Measurements from ENCODE around the gene SEPTIN6. TPM values are rescaled to one million over a fixed set of nuclear protein-coding genes. Genes with fewer than 3 reads are reported as not detected.
A peak's percentile ranks its signal among the peaks of the same experiment; 100 is the strongest.

SEPTIN6 gene
- total RNA-seq: 10 to 100 TPM; 12.3 to 27.2 (median 21.4) TPM

GRCh38 chrX:119693040-119693995 lies at the start of gene SEPTIN6:
TSS of gene SEPTIN6 (minus strand) at chrX:119693168. CDS start at chrX:119693105, 63 bp downstream.
- H3K27ac ChIP-seq: peak within 1 kb of the TSS; percentile 71 to 88 (median 80)
- TF ChIP-seq POLR2A (IDR thresholded peaks at IDR 0.05) (peak in 3 of 4 donors; percentile 39 to 74 (median 46)), EP300 (IDR thresholded peaks at IDR 0.05) (no peak), POLR2AphosphoS5 (IDR thresholded peaks at IDR 0.05) (peak in 1 of 2 donors; percentile 79), CTCF (IDR thresholded peaks at IDR 0.05) (peak in 4 of 6 experiments; percentile 30 to 51 (median 45))
- H3K36me3 ChIP-seq: no peaks in the 10 kb centered on the region
- DNase-seq (peak; percentile 76 to 91), ATAC-seq (ENCODE audit: low FRiP score in 2 of 2) (peak; percentile 74 to 91)
- no peaks in the 10 kb centered on the region for H3K9me3 ChIP-seq
- no peaks in the 10 kb centered on the region for H3K27me3 ChIP-seq
- H3K4me1 ChIP-seq: peaks cover 0 to 16% (median 2%) of the 10 kb centered on the region in 4 donors
- WGBS, 2 donors: 29% methylated on average over 47 of the region's 59 CpGs; no CpG with 5 or more reads in 1 of the 2 donors
- peak within 1 kb of the TSS; percentile 11 to 84 (median 67) for H3K4me3 ChIP-seq

GRCh38 chrX:119738742-119739141 lies 45.8 kb upstream of the SEPTIN6 start:
- DNase-seq: no peak

GRCh38 chrX:119736206-119736764 lies 43.3 kb upstream of the SEPTIN6 start:
- Histone ChIP-seq H3K36me3 (no peaks in the 10 kb centered on the region), H3K4me3 (no peak overlapping the region), H3K9me3 (no peaks in the 10 kb centered on the region), H3K27ac (no peak overlapping the region), H3K4me1 (no peaks in the 10 kb centered on the region), H3K27me3 (no peaks in the 10 kb centered on the region)
- DNase-seq (no peak), ATAC-seq (ENCODE audit: low FRiP score in 2 of 2) (no peak)
- whole genome bisulfite sequencing, 2 donors: 81 to 82% methylated on average over 12 of the region's 12 CpGs
- no peak for TF ChIP-seq POLR2A (IDR thresholded peaks at IDR 0.05)
- TF ChIP-seq POLR2AphosphoS5 (IDR thresholded peaks at IDR 0.05): no peak
- no peak for TF ChIP-seq EP300 (IDR thresholded peaks at IDR 0.05)
- no peak for TF ChIP-seq CTCF (IDR thresholded peaks at IDR 0.05)

More at GRCh38 chrX:119738742-119739141, 45.8 kb upstream of the SEPTIN6 start:
- no peaks in the 10 kb centered on the region for H3K27me3 ChIP-seq
- TF ChIP-seq EP300 (IDR thresholded peaks at IDR 0.05) (no peak), CTCF (IDR thresholded peaks at IDR 0.05) (no peak), POLR2AphosphoS5 (IDR thresholded peaks at IDR 0.05) (no peak), POLR2A (IDR thresholded peaks at IDR 0.05) (no peak)
- no peaks in the 10 kb centered on the region for H3K36me3 ChIP-seq
- no peaks in the 10 kb centered on the region for H3K4me1 ChIP-seq
- no peak for ATAC-seq (ENCODE audit: low FRiP score in 2 of 2)
- no peaks in the 10 kb centered on the region for H3K9me3 ChIP-seq
- H3K27ac ChIP-seq: no peak overlapping the region
- H3K4me3 ChIP-seq: no peak overlapping the region
- WGBS, 2 donors: 42 to 62% methylated on average over 3 to 5 of the region's 5 CpGs

GRCh38 chrX:119735467-119735866 lies 42.5 kb upstream of the SEPTIN6 start:
- TF ChIP-seq POLR2AphosphoS5 (IDR thresholded peaks at IDR 0.05): no peak
- no peak for TF ChIP-seq CTCF (IDR thresholded peaks at IDR 0.05)
- no peak for TF ChIP-seq EP300 (IDR thresholded peaks at IDR 0.05)
- TF ChIP-seq POLR2A (IDR thresholded peaks at IDR 0.05): no peak
- WGBS, 2 donors: 77% methylated on average over 6 of the region's 6 CpGs; no CpG with 5 or more reads in 1 of the 2 donors
- DNase-seq: no peak
- no peak for ATAC-seq (ENCODE audit: low FRiP score in 2 of 2)
- Histone ChIP-seq H3K27me3 (no peaks in the 10 kb centered on the region), H3K9me3 (no peaks in the 10 kb centered on the region), H3K4me3 (no peak overlapping the region), H3K36me3 (no peaks in the 10 kb centered on the region), H3K4me1 (no peaks in the 10 kb centered on the region), H3K27ac (no peak overlapping the region)

All from upper lobe of left lung (tissue), 6 donors.